Measurements from ENCODE around the gene KREMEN1.

The KREMEN1 gene

DNA sequence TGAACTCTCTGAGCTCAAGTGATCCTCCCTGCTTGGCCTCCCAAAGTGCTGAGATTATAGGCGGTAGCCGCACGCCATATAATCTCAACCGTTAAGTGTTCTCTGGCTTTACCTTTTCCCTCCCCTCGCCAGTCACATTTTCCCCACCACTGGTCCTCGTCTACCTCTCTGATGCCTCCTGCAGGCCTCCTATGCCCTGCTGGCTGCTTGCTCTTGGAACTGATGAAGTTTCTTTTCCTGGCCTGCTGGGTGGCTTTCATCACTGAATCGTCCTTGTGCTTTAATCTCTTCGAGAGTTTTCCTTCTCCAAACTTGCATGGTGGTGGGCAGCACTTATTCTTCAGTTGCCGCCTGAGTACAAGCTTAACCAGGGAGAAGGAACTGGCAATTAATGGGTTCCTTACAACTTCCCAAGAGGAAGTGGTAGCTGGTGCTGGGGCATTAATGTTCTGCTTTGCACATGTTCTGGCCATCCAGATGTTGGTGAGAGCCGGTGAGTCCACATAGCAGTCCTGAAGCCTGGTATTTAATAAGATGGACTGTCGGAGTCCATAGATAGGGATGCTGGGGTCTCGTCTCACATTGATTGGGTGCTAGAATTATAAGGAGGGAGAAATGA is 12.5 kb upstream of the KREMEN1 start:
- H3K27ac ChIP-seq, result no peak overlapping the region
- POLR2A ChIA-PET (ENCODE audit: low non-redundant PET), result no interaction called here
- CTCF ChIA-PET, result no interaction called here
- TF ChIP-seq, protein P1, sequence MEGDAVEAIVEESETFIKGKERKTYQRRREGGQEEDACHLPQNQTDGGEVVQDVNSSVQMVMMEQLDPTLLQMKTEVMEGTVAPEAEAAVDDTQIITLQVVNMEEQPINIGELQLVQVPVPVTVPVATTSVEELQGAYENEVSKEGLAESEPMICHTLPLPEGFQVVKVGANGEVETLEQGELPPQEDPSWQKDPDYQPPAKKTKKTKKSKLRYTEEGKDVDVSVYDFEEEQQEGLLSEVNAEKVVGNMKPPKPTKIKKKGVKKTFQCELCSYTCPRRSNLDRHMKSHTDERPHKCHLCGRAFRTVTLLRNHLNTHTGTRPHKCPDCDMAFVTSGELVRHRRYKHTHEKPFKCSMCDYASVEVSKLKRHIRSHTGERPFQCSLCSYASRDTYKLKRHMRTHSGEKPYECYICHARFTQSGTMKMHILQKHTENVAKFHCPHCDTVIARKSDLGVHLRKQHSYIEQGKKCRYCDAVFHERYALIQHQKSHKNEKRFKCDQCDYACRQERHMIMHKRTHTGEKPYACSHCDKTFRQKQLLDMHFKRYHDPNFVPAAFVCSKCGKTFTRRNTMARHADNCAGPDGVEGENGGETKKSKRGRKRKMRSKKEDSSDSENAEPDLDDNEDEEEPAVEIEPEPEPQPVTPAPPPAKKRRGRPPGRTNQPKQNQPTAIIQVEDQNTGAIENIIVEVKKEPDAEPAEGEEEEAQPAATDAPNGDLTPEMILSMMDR (conservative IDR thresholded peaks at IDR 0.05; ENCODE audit: low read depth), result no peak
- DNase-seq (ENCODE audit: low spot score), result no peak

DNA sequence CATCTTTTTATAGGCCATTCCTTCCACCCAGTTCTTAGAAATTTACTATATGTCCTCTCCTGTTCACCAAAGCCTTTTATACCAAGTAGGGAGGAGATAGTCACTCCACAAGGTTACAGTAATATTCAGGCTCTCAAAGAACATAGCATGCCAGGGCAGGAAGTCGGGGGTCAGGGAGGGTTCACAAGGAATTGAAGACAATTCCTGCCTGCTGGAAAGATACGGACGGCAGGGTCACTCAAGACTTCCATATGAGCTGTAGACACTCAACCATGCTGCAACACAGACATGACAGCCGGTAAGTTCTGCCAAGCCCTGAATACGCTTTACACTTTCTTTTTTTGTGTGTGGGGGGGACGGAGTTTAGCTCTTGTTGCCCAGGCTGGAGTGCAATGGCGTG is 11.9 kb upstream of the KREMEN1 start:
- DNase-seq (ENCODE audit: low spot score), result no peak
- TF ChIP-seq, protein P1 (conservative IDR thresholded peaks at IDR 0.05; ENCODE audit: low read depth), result no peak
- ChIA-PET POLR2A (ENCODE audit: low non-redundant PET) (no interaction called here), CTCF (no interaction called here)
- H3K27ac ChIP-seq, result no peak overlapping the region

DNA sequence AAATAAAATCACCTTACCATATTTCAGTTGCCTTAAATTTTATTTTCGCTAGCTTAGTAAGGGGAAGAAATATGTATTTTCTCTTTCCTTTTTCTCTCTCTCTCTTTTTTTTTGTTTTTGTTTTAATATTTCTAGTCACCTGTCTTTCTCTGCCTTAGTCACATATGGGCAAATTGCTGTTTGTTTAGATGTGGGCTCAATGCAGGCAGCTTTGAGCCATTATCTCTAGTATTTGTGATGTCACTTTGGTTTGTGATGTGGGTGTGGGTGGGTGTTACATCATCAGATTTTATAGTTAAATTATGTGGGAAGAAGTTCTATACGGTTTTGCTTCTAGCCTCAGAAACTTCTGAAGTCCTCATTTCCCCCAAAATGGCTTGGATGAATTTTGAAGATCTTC is 11.1 kb upstream of the KREMEN1 start, which contains the start of gene C22orf31:
Gene C22orf31 (minus strand): TSS at position 59 of the 400 bp plus-strand sequence. CDS start 39 bp downstream, at position 20.
- POLR2A ChIA-PET (ENCODE audit: low non-redundant PET), result no interaction called here
- CTCF ChIA-PET, result no interaction called here
- H3K27ac ChIP-seq, result no peak within 1 kb of the TSS
- TF ChIP-seq, protein P1 (conservative IDR thresholded peaks at IDR 0.05; ENCODE audit: low read depth), result no peak
- DNase-seq (ENCODE audit: low spot score), result no peak

DNA sequence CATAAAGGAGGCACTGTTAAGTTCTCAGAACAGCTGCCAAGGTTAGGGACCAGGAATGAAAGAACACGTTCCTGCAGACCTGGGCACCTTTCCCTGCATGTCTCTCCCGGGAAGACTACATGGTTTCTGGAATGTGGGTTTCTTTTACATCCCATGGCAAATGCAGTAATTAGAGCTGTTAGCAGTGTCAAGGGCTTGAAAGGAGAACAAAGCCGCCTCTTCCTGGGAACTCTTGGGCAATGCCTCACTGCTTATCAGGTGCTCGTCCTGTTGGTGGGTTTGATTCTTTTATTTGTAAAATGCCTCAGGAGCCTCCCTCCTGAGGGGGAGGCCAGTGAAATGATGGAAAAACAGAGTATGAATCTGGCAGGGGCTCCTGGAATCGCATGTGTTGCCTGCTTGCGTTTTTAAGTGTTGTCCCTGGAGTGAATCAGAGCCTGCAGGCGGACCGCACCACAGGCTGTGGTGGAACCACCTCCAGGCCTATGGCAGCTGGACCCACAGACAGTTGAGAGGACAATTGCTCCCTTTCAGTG is 10.5 kb upstream of the KREMEN1 start:
- POLR2A ChIA-PET (ENCODE audit: low non-redundant PET), result no interaction called here
- TF ChIP-seq, protein P1 (conservative IDR thresholded peaks at IDR 0.05; ENCODE audit: low read depth), result no peak
- no peak for DNase-seq (ENCODE audit: low spot score)
- no peak overlapping the region for H3K27ac ChIP-seq
- CTCF ChIA-PET, result no interaction called here

DNA sequence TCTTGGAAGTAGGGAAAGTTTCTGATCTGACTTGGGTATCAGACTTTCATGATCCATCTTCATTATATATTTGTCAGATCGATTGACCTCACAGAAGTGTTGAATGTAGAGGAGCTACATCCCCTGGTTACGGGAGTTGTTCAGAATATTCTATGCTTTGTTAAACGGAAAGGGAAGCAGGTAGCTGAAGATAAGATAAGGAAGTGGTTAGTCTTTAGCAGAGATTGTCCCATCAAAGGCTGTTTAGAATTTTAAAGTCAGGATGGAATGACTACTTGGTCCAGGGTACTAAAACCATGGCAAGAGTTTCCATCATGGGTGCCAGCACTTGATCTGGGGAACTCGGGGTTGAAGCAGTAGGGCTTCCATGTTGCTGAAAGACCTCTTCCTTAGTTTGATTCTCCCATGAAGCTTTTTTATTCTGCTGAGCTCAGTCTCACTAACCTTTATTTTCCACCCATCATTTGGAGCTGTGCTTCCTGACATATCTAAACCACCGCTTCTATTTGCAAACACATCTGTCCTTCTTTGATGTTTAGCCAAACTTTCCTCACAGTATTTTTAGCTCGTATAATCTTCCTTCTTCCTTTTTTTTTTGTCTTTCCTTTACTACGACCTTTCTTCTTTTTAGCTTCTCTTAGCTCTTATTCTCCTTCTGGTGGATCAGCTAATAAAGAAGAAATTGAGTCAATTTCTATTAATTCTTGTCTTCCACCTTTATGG is 7.2 kb upstream of the KREMEN1 start:
- H3K27ac ChIP-seq, result no peak overlapping the region
- ChIA-PET CTCF (interaction anchor here (0.6 kb wide), 1 partner anchor 49 kb away, joined by 3 read pairs; no protein-coding TSS in a partner anchor), POLR2A (ENCODE audit: low non-redundant PET) (no interaction called here)
- no peak for DNase-seq (ENCODE audit: low spot score)
- TF ChIP-seq, protein P1 (conservative IDR thresholded peaks at IDR 0.05; ENCODE audit: low read depth), result no peak

DNA sequence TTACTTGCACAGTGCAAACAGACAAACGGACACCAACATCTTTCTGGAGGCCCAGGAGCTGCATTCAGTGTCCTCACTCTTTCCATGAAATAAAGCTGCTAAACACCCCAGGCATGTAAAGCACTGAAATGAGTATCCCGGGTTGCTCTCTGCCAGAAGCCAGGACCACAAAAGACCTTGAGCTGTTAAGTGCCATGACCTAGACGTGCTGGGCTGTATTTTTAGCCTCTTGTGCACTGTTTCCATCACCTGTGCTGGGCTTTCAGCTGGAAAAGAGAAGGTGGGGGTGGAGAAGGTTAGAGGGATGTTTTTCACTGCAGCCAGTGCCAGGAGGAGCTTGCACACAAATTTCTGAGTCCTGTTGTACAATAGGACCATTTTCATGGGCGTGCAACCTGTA is 3.4 kb upstream of the KREMEN1 start:
- CTCF ChIA-PET, result no interaction called here
- TF ChIP-seq, protein P1 (conservative IDR thresholded peaks at IDR 0.05; ENCODE audit: low read depth), result no peak
- POLR2A ChIA-PET (ENCODE audit: low non-redundant PET), result no interaction called here
- no peak for DNase-seq (ENCODE audit: low spot score)
- H3K27ac ChIP-seq, result peak overlapping the region; percentile 95

All from RWPE1 (cell line).